ENCODE data around the gene TPRN. TPM values are rescaled to one million over a fixed set of nuclear protein-coding genes. Genes with fewer than 3 reads are reported as not detected.

The TPRN gene
- total RNA-seq, 1 donor from 2014 or later, result 8.2 TPM

GRCh38 chr9:137181680-137182079 lies 18.9 kb downstream of the TPRN start:
- H3K36me3 Mint-ChIP-seq (ENCODE audit: low read depth, unreplicated experiment), result peaks cover 19% of the 10 kb centered on the region
- no peak for TF ChIP-seq CTCF (IDR thresholded peaks at IDR 0.05; ENCODE audit: unreplicated experiment)
- H3K4me3 Mint-ChIP-seq (ENCODE audit: unreplicated experiment), result peak overlapping the region; percentile 78

GRCh38 chr9:137180491-137180890 lies 20.1 kb downstream of the TPRN start:
- Mint-ChIP-seq H3K27me3 (ENCODE audit: unreplicated experiment) (peaks cover 11% of the 10 kb centered on the region), H3K4me1 (ENCODE audit: unreplicated experiment) (no peaks in the 10 kb centered on the region), H3K9me3 (ENCODE audit: unreplicated experiment) (no peaks in the 10 kb centered on the region), H3K27ac (ENCODE audit: unreplicated experiment) (no peak overlapping the region), H3K36me3 (ENCODE audit: low read depth, unreplicated experiment) (peaks cover 19% of the 10 kb centered on the region), H3K4me3 (ENCODE audit: unreplicated experiment) (no peak overlapping the region)
- DNase-seq (ENCODE audit: low spot score), result no peak
- TF ChIP-seq CTCF (IDR thresholded peaks at IDR 0.05; ENCODE audit: unreplicated experiment), result no peak

More at GRCh38 chr9:137181680-137182079, 18.9 kb downstream of the TPRN start:
- H3K27ac Mint-ChIP-seq (ENCODE audit: unreplicated experiment), result peak overlapping the region; percentile 31
- H3K9me3 Mint-ChIP-seq (ENCODE audit: unreplicated experiment), result no peaks in the 10 kb centered on the region
- no peaks in the 10 kb centered on the region for H3K4me1 Mint-ChIP-seq (ENCODE audit: unreplicated experiment)
- no peak for DNase-seq (ENCODE audit: low spot score)
- H3K27me3 Mint-ChIP-seq (ENCODE audit: unreplicated experiment), result peaks cover 6% of the 10 kb centered on the region

- DNase-seq (ENCODE audit: low spot score), result no peak
- no peak for TF ChIP-seq CTCF (IDR thresholded peaks at IDR 0.05; ENCODE audit: unreplicated experiment)
- H3K27ac Mint-ChIP-seq (ENCODE audit: unreplicated experiment), result no peak overlapping the region
- H3K4me1 Mint-ChIP-seq (ENCODE audit: unreplicated experiment), result no peaks in the 10 kb centered on the region
- no peak overlapping the region for H3K4me3 Mint-ChIP-seq (ENCODE audit: unreplicated experiment)
- no peaks in the 10 kb centered on the region for H3K9me3 Mint-ChIP-seq (ENCODE audit: unreplicated experiment)
- peaks cover 19% of the 10 kb centered on the region for H3K36me3 Mint-ChIP-seq (ENCODE audit: low read depth, unreplicated experiment)
- H3K27me3 Mint-ChIP-seq (ENCODE audit: unreplicated experiment), result peaks cover 9% of the 10 kb centered on the region
Measured at GRCh38 chr9:137179761-137180160, 20.8 kb downstream of the TPRN start.

- DNase-seq (ENCODE audit: low spot score), result no peak
- Mint-ChIP-seq H3K36me3 (ENCODE audit: low read depth, unreplicated experiment) (peaks cover 14% of the 10 kb centered on the region), H3K27ac (ENCODE audit: unreplicated experiment) (no peak overlapping the region), H3K27me3 (ENCODE audit: unreplicated experiment) (peaks cover 9% of the 10 kb centered on the region), H3K9me3 (ENCODE audit: unreplicated experiment) (no peaks in the 10 kb centered on the region), H3K4me3 (ENCODE audit: unreplicated experiment) (no peak overlapping the region), H3K4me1 (ENCODE audit: unreplicated experiment) (no peaks in the 10 kb centered on the region)
- TF ChIP-seq CTCF (IDR thresholded peaks at IDR 0.05; ENCODE audit: unreplicated experiment), result no peak
Measured at GRCh38 chr9:137178939-137179630, 21.5 kb downstream of the TPRN start.

GRCh38 chr9:137178201-137178938 lies 22.2 kb downstream of the TPRN start:
- Mint-ChIP-seq H3K9me3 (ENCODE audit: unreplicated experiment) (no peaks in the 10 kb centered on the region), H3K27me3 (ENCODE audit: unreplicated experiment) (peaks cover 9% of the 10 kb centered on the region), H3K36me3 (ENCODE audit: low read depth, unreplicated experiment) (peaks cover 13% of the 10 kb centered on the region), H3K4me3 (ENCODE audit: unreplicated experiment) (no peak overlapping the region), H3K4me1 (ENCODE audit: unreplicated experiment) (no peaks in the 10 kb centered on the region), H3K27ac (ENCODE audit: unreplicated experiment) (no peak overlapping the region)
- no peak for TF ChIP-seq CTCF (IDR thresholded peaks at IDR 0.05; ENCODE audit: unreplicated experiment)
- DNase-seq (ENCODE audit: low spot score), result no peak

Data from endothelial cell (in vitro differentiated cells).